Measurements from ENCODE around the gene PNMA6E.

DNA sequence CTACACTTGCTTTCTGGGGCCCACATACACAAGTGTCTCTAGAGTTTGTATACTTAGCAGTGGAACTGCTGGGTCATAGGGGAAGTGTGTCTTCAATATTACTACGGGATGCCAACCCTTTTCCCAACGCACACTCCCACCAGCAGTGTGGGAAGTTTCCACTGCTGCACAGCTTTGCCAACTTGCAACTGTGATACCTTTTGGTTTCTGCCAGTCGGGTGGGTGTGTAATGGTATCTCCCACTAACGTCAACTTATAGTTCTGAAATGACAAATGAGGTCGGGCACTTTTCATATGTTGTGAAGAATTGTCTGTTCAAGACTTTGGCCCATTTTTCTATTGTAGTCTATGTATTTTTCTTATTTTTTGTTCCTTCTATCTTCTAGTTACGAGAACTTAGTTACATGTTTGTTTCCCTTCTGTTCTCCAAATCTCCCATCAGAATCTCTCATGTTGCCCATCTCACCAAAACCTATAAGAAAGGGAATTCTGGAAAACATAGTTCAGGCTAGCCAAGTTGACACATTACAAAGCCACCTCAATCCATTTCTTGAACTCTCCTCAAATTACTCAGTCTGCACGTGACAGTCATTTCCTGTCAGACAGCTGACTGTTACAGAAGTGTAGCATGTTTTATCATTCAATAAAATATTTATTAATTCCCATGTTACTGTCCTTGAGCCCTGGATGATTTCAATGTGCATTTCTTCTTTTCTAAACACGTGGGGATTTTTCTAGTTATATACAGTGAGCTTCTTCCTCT lies 30.7 kb downstream of the PNMA6E start:
- TF ChIP-seq FOXM1 (IDR thresholded peaks at IDR 0.05; ENCODE audit: borderline replicate concordance): no peak
- no peak for TF ChIP-seq ELF4 (IDR thresholded peaks at IDR 0.05)
- TF ChIP-seq TARDBP (IDR thresholded peaks at IDR 0.05): no peak
- no peak for TF ChIP-seq LEF1 (IDR thresholded peaks at IDR 0.05; ENCODE audit: borderline replicate concordance)
- no peak for TF ChIP-seq SUZ12 (IDR thresholded peaks at IDR 0.05)
- TF ChIP-seq FOXA1 (IDR thresholded peaks at IDR 0.05): no peak
